K562 (cell line): ENCODE measurements around the gene CNGA1. TPM values are rescaled to one million over a fixed set of nuclear protein-coding genes. Genes with fewer than 3 reads are reported as not detected.

Experiments
- JUN ChIP-seq, 2 experiments: sonication (generic) in 1 of 2; formaldehyde crosslinking in 1 of 2; IDR thresholded peaks; 2 replicates each; pipeline versions ENCODE4 v1.6.1 to v1.8.0; 2012 to 2022; ENCODE audit warnings: borderline replicate concordance in 2 of 2, mild to moderate bottlenecking in 2 of 2, improper control_type of control experiment in 1 of 2, low read depth in 1 of 2, low read length in 1 of 2, missing genetic modification reagents in 1 of 2
- SNIP1 ChIP-seq: fragments of 450-650 bp; IDR thresholded peaks from 2 replicates; pipeline ENCODE4 v1.7.1; 2017; ENCODE audit warnings: low read depth, mild to moderate bottlenecking
- SRSF3 ChIP-seq: fragments of 200-400 bp; formaldehyde crosslinking; IDR thresholded peaks from 2 replicates; pipeline ENCODE4 v1.6.1; 2016; ENCODE audit warnings: mild to moderate bottlenecking, low read length, moderate library complexity; ENCODE audit not compliant: insufficient read depth
- TGIF2 ChIP-seq: sonication (generic); formaldehyde crosslinking; IDR thresholded peaks from 2 replicates; pipeline ENCODE4 v1.8.1; 2022; ENCODE audit warnings: mild to moderate bottlenecking, missing genetic modification reagents, moderate library complexity
- polyA plus RNA-seq, 8 experiments: library from polyadenylated mRNA; depleted of rRNA in 4 of 8; stranded (reverse) in 5 of 8; unstranded in 3 of 8; fragments of >200 nt; fragmentation: Nextera tagmentation in 2 of 8; fragmentation: Illumina TruSeq in 1 of 8; extraction: Ambion mirVana in 2 of 8; extraction: Trizol in 1 of 8; gene quantifications; 2 replicates each; pipeline versions ENCODE4 v1.2.1 to v1.2.3, GENCODE V29; 2011 to 2014; ENCODE audit warnings: inconsistent platforms in 1 of 8, missing spikeins in 1 of 8
- total RNA-seq, 7 experiments: library from RNA; depleted of rRNA in 6 of 7; stranded (reverse); fragments of >200 nt in 6 of 7; fragmentation: Illumina TruSeq in 2 of 7; extraction: Trizol in 2 of 7; gene quantifications; 2 replicates each; pipeline versions ENCODE4 v1.2.1 to v1.2.3, GENCODE V29; 2011 to 2021; ENCODE audit warnings: low replicate concordance in 1 of 7
- TF ChIP-seq, protein P1 (sequence below): fragments of 450-650 bp; IDR thresholded peaks from 2 replicates; pipeline ENCODE4 v1.6.1; 2016; ENCODE audit warnings: mild to moderate bottlenecking, moderate library complexity
- TF ChIP-seq, protein P2 (sequence below), 2 experiments: fragments of 450-650 bp in 1 of 2; sonication (generic) in 1 of 2; formaldehyde crosslinking in 1 of 2; IDR thresholded peaks; 2 replicates each; pipeline versions ENCODE4 v1.7.1 to v1.9.0; 2016 to 2022; ENCODE audit warnings: inconsistent platforms in 1 of 2, mild to moderate bottlenecking in 1 of 2, missing genetic modification reagents in 1 of 2

The CNGA1 gene
- total and polyA plus RNA-seq, 9 of the 15 experiments (the other 6 are each of a cell fraction or from before 2014, with no cell fraction given), result 0.03 to 0.29 (median 0.04) TPM; not detected in 5

DNA sequence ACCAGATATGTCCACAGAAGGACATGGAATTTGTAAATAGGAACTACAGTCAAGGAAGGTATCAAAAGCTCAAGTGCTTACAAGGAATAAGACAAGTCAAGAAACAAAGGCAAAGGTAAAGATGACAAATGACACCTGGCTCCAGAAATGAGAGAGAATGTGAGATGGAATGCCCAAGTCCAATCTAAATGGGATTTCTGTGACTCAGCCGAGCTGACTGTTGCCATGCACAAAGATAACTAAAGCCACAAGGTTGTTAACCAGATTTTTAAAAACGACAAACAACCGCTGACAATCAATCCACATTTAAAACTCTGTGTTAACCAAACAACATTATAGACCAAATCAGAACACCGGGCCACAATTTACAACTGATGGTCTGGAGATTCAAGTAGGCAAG is 103.2 kb downstream of the CNGA1 start (continued):
- TF ChIP-seq, protein P1, sequence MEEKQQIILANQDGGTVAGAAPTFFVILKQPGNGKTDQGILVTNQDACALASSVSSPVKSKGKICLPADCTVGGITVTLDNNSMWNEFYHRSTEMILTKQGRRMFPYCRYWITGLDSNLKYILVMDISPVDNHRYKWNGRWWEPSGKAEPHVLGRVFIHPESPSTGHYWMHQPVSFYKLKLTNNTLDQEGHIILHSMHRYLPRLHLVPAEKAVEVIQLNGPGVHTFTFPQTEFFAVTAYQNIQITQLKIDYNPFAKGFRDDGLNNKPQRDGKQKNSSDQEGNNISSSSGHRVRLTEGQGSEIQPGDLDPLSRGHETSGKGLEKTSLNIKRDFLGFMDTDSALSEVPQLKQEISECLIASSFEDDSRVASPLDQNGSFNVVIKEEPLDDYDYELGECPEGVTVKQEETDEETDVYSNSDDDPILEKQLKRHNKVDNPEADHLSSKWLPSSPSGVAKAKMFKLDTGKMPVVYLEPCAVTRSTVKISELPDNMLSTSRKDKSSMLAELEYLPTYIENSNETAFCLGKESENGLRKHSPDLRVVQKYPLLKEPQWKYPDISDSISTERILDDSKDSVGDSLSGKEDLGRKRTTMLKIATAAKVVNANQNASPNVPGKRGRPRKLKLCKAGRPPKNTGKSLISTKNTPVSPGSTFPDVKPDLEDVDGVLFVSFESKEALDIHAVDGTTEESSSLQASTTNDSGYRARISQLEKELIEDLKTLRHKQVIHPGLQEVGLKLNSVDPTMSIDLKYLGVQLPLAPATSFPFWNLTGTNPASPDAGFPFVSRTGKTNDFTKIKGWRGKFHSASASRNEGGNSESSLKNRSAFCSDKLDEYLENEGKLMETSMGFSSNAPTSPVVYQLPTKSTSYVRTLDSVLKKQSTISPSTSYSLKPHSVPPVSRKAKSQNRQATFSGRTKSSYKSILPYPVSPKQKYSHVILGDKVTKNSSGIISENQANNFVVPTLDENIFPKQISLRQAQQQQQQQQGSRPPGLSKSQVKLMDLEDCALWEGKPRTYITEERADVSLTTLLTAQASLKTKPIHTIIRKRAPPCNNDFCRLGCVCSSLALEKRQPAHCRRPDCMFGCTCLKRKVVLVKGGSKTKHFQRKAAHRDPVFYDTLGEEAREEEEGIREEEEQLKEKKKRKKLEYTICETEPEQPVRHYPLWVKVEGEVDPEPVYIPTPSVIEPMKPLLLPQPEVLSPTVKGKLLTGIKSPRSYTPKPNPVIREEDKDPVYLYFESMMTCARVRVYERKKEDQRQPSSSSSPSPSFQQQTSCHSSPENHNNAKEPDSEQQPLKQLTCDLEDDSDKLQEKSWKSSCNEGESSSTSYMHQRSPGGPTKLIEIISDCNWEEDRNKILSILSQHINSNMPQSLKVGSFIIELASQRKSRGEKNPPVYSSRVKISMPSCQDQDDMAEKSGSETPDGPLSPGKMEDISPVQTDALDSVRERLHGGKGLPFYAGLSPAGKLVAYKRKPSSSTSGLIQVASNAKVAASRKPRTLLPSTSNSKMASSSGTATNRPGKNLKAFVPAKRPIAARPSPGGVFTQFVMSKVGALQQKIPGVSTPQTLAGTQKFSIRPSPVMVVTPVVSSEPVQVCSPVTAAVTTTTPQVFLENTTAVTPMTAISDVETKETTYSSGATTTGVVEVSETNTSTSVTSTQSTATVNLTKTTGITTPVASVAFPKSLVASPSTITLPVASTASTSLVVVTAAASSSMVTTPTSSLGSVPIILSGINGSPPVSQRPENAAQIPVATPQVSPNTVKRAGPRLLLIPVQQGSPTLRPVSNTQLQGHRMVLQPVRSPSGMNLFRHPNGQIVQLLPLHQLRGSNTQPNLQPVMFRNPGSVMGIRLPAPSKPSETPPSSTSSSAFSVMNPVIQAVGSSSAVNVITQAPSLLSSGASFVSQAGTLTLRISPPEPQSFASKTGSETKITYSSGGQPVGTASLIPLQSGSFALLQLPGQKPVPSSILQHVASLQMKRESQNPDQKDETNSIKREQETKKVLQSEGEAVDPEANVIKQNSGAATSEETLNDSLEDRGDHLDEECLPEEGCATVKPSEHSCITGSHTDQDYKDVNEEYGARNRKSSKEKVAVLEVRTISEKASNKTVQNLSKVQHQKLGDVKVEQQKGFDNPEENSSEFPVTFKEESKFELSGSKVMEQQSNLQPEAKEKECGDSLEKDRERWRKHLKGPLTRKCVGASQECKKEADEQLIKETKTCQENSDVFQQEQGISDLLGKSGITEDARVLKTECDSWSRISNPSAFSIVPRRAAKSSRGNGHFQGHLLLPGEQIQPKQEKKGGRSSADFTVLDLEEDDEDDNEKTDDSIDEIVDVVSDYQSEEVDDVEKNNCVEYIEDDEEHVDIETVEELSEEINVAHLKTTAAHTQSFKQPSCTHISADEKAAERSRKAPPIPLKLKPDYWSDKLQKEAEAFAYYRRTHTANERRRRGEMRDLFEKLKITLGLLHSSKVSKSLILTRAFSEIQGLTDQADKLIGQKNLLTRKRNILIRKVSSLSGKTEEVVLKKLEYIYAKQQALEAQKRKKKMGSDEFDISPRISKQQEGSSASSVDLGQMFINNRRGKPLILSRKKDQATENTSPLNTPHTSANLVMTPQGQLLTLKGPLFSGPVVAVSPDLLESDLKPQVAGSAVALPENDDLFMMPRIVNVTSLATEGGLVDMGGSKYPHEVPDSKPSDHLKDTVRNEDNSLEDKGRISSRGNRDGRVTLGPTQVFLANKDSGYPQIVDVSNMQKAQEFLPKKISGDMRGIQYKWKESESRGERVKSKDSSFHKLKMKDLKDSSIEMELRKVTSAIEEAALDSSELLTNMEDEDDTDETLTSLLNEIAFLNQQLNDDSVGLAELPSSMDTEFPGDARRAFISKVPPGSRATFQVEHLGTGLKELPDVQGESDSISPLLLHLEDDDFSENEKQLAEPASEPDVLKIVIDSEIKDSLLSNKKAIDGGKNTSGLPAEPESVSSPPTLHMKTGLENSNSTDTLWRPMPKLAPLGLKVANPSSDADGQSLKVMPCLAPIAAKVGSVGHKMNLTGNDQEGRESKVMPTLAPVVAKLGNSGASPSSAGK, result peak; percentile 43; the same call in 1 of the 2 replicates
- TF ChIP-seq SNIP1 (no peak), JUN (IDR thresholded peaks at IDR 0.05; ENCODE audit: borderline replicate concordance, low read depth, low read length) (no peak), JUN (CRISPR knock-in tag; IDR thresholded peaks at IDR 0.05; ENCODE audit: borderline replicate concordance) (no peak), TGIF2 (no peak), SRSF3 (no peak)
- TF ChIP-seq, protein P2, sequence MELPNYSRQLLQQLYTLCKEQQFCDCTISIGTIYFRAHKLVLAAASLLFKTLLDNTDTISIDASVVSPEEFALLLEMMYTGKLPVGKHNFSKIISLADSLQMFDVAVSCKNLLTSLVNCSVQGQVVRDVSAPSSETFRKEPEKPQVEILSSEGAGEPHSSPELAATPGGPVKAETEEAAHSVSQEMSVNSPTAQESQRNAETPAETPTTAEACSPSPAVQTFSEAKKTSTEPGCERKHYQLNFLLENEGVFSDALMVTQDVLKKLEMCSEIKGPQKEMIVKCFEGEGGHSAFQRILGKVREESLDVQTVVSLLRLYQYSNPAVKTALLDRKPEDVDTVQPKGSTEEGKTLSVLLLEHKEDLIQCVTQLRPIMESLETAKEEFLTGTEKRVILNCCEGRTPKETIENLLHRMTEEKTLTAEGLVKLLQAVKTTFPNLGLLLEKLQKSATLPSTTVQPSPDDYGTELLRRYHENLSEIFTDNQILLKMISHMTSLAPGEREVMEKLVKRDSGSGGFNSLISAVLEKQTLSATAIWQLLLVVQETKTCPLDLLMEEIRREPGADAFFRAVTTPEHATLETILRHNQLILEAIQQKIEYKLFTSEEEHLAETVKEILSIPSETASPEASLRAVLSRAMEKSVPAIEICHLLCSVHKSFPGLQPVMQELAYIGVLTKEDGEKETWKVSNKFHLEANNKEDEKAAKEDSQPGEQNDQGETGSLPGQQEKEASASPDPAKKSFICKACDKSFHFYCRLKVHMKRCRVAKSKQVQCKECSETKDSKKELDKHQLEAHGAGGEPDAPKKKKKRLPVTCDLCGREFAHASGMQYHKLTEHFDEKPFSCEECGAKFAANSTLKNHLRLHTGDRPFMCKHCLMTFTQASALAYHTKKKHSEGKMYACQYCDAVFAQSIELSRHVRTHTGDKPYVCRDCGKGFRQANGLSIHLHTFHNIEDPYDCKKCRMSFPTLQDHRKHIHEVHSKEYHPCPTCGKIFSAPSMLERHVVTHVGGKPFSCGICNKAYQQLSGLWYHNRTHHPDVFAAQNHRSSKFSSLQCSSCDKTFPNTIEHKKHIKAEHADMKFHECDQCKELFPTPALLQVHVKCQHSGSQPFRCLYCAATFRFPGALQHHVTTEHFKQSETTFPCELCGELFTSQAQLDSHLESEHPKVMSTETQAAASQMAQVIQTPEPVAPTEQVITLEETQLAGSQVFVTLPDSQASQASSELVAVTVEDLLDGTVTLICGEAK (IDR thresholded peaks at IDR 0.05), result no peak
- TF ChIP-seq, protein P2 (CRISPR knock-in tag; IDR thresholded peaks at IDR 0.05), result no peak
